GM12878 (cell line): Measurements from ENCODE around the gene DHDH. TPM values are rescaled to one million over a fixed set of nuclear protein-coding genes. Genes with fewer than 3 reads are reported as not detected.
A peak's percentile ranks its signal among the peaks of the same experiment; 100 is the strongest.

ENCODE experiments used
- ATAC-seq: fragments of 200-7000 bp; cut with Tn5 transposase; 3 replicates; pipeline ENCODE4 v1.9.1; 2020; ENCODE audit warnings: mild to moderate bottlenecking, moderate library complexity
- BruUV-seq: library from RNA; stranded (reverse); fragments of 400-500 nt; replicated peaks from 2 replicates; lab custom pipeline; 2021; lab: Mats Ljungman, UMichigan
- CTCF ChIA-PET: fragments of 300-600 bp; sonication (Branson Sonifier 250); formaldehyde crosslinking; extraction: SDS; loops from one replicate; lab custom pipeline; 2021; ENCODE audit warnings: inconsistent platforms; lab: Yijun Ruan, JAX
- POLR2A ChIA-PET: fragments of 350-600 bp; formaldehyde crosslinking; extraction: SDS; loops from one replicate; lab custom pipeline; 2021; ENCODE audit warnings: inconsistent platforms; lab: Charles Lee
- RAD21 ChIA-PET: fragments of 300-600 bp; sonication (Branson Sonifier 250); formaldehyde crosslinking; loops from one replicate; lab custom pipeline; 2023; ENCODE audit warnings: antibody characterized with exemption; ENCODE audit not compliant: unreplicated experiment; lab: Charles Lee
- SMC1A ChIA-PET: fragments of 300-600 bp; sonication (Branson Sonifier 250); formaldehyde crosslinking; loops from one replicate; lab custom pipeline; 2023; ENCODE audit not compliant: unreplicated experiment, uncharacterized antibody; lab: Charles Lee
- DNase-seq: peaks from one replicate; pipeline ENCODE4 v3.0.0-alpha.2; 2011; ENCODE audit warnings: low read depth, low spot score
- FAIRE-seq: peaks from 3 replicates; lab custom pipeline; 2011; peaks lifted over from hg19 to GRCh38; lab: Jason Lieb, UNC
- H2AFZ ChIP-seq: 2 replicates; pipeline ENCODE4 v1.6.0; 2011; ENCODE audit warnings: low read depth, low read length, control low read depth; ENCODE audit not compliant: control insufficient read depth
- H3K27ac ChIP-seq: 2 replicates; pipeline ENCODE4 v1.5.1; 2011; ENCODE audit warnings: control low read depth; ENCODE audit not compliant: control insufficient read depth, insufficient read depth
- H3K27me3 ChIP-seq, 2 experiments: replicated peaks in 1 of 2; 2 replicates each; pipeline versions ENCODE4 v1.6.0 to v1.6.1; 2011; ENCODE audit warnings: low read length in 1 of 2; ENCODE audit not compliant: control insufficient read depth in 2 of 2, insufficient read depth in 2 of 2
- H3K36me3 ChIP-seq, 2 experiments: 2 replicates each; pipeline ENCODE4 v1.5.1; 2011; ENCODE audit warnings: low read length in 1 of 2; ENCODE audit not compliant: control insufficient read depth in 2 of 2, insufficient read depth in 2 of 2
- H3K4me1 ChIP-seq: 2 replicates; pipeline ENCODE4 v1.6.1; 2011; ENCODE audit warnings: mild to moderate bottlenecking, low read length, moderate library complexity, mixed read lengths; ENCODE audit not compliant: control insufficient read depth, insufficient read depth
- H3K4me2 ChIP-seq: 2 replicates; pipeline ENCODE4 v1.6.0; 2011; ENCODE audit warnings: control low read depth; ENCODE audit not compliant: control insufficient read depth, insufficient read depth
- H3K4me3 ChIP-seq: fragments of 200-600 bp; sonication (generic); 2 replicates; pipeline ENCODE4 v1.5.1; 2016
- H3K79me2 ChIP-seq: 2 replicates; pipeline ENCODE4 v1.6.0; 2011; ENCODE audit warnings: low read length; ENCODE audit not compliant: control insufficient read depth, insufficient read depth
- H3K9ac ChIP-seq: 2 replicates; pipeline ENCODE4 v1.8.0; 2011; ENCODE audit warnings: low read length, control low read depth, mixed read lengths; ENCODE audit not compliant: control insufficient read depth, insufficient read depth
- H3K9me3 ChIP-seq: replicated peaks from 3 replicates; pipeline ENCODE4 v1.5.1; 2011; ENCODE audit warnings: mild to moderate bottlenecking, low read length; ENCODE audit not compliant: control insufficient read depth, insufficient read depth
- H4K20me1 ChIP-seq: 2 replicates; pipeline ENCODE4 v1.6.0; 2011; ENCODE audit not compliant: control insufficient read depth, insufficient read depth
- CBX5 ChIP-seq: sonication (generic); IDR thresholded peaks from 2 replicates; pipeline ENCODE4 v1.6.1; 2016; ENCODE audit warnings: low read depth, moderate library complexity, mild to moderate bottlenecking, inconsistent platforms
- EZH2 ChIP-seq: IDR thresholded peaks from 2 replicates; pipeline ENCODE4 v1.6.1; 2012; ENCODE audit warnings: low read depth, mild to moderate bottlenecking, control low read depth, inconsistent platforms, low read length, borderline replicate concordance; ENCODE audit not compliant: control insufficient read depth
- GABPA ChIP-seq: IDR thresholded peaks from 2 replicates; pipeline ENCODE4 v1.6.1; 2014; ENCODE audit warnings: antibody characterized with exemption, low read depth, mild to moderate bottlenecking, inconsistent platforms
- JUNB ChIP-seq: IDR thresholded peaks from 2 replicates; pipeline ENCODE4 v1.6.1; 2016; ENCODE audit warnings: antibody characterized with exemption, mild to moderate bottlenecking
- MYB ChIP-seq: fragments of 150-350 bp; IDR thresholded peaks from 2 replicates; pipeline ENCODE4 v1.6.1; 2014; ENCODE audit warnings: mild to moderate bottlenecking, low read depth, low read length, borderline replicate concordance
- NBN ChIP-seq: fragments of 450-650 bp; IDR thresholded peaks from 2 replicates; pipeline ENCODE4 v1.6.1; 2016
- NFYA ChIP-seq: IDR thresholded peaks from 2 replicates; pipeline ENCODE4 v1.6.1; 2011; ENCODE audit warnings: low read depth, mild to moderate bottlenecking, low read length, improper control_type of control experiment, borderline replicate concordance
- NKRF ChIP-seq: fragments of 450-650 bp; conservative IDR thresholded peaks from 2 replicates; pipeline ENCODE4 v1.6.1; 2017; ENCODE audit warnings: mild to moderate bottlenecking, moderate library complexity
- PAX5 ChIP-seq: IDR thresholded peaks from 2 replicates; pipeline ENCODE4 v1.6.1; 2011; ENCODE audit warnings: low read depth, low read length, borderline replicate concordance
- POU2F2 ChIP-seq: IDR thresholded peaks from 3 replicates; pipeline ENCODE4 v1.6.1; 2011; ENCODE audit warnings: low read depth, mild to moderate bottlenecking, low read length, borderline replicate concordance
- RAD21 ChIP-seq: IDR thresholded peaks from 2 replicates; pipeline ENCODE4 v1.6.1; 2011; ENCODE audit warnings: mild to moderate bottlenecking, low read depth, low read length, moderate library complexity; ENCODE audit not compliant: insufficient read depth
- STAT1 ChIP-seq: fragments of 450-650 bp; conservative IDR thresholded peaks from 2 replicates; pipeline ENCODE4 v1.6.1; 2014; ENCODE audit warnings: antibody characterized with exemption, mild to moderate bottlenecking
- USF1 ChIP-seq: IDR thresholded peaks from 2 replicates; pipeline ENCODE4 v1.6.1; 2011; ENCODE audit warnings: borderline replicate concordance, low read depth, mild to moderate bottlenecking, moderate library complexity, mixed read lengths, low read length; ENCODE audit not compliant: insufficient read depth; ENCODE audit errors: extremely low read length
- ZNF24 ChIP-seq: fragments of 450-650 bp; IDR thresholded peaks from 2 replicates; pipeline ENCODE4 v1.6.1; 2017; ENCODE audit warnings: antibody characterized with exemption, mild to moderate bottlenecking
- ZNF274 ChIP-seq: IDR thresholded peaks from one replicate; pipeline ENCODE4 v1.8.0; 2011; ENCODE audit not compliant: insufficient read length, insufficient read depth
- ZNF622 ChIP-seq: fragments of 450-650 bp; IDR thresholded peaks from 2 replicates; pipeline ENCODE4 v1.6.1; 2017; ENCODE audit warnings: mild to moderate bottlenecking, inconsistent platforms
- ZSCAN29 ChIP-seq: fragments of 450-650 bp; IDR thresholded peaks from 2 replicates; pipeline ENCODE4 v1.6.1; 2017; ENCODE audit warnings: mild to moderate bottlenecking, moderate library complexity
- WGBS: methylation state at CpG from one replicate; pipeline ENCODE4 v1.1.6; 2016; ENCODE audit warnings: low lambda C conversion rate; ENCODE audit not compliant: insufficient replicate concordance, insufficient coverage; ENCODE audit errors: missing lambda C conversion rate; 5-methylcytosine and 5-hydroxymethylcytosine counted together
- in situ Hi-C: fragments of 300-500 bp; cut with MboI; formaldehyde crosslinking; loops from 9 replicates; pipeline ENCODE4 v1.14.3; 2018; ENCODE audit warnings: mixed read lengths
- intact Hi-C: fragments of 100-400 bp; cut with micrococcal nuclease; formaldehyde crosslinking; loops from one replicate; pipeline ENCODE4 v1.14.2; 2022; ENCODE audit not compliant: unreplicated experiment
- polyA plus RNA-seq, 11 experiments: library from polyadenylated mRNA; depleted of rRNA in 4 of 11; unstranded in 6 of 11; stranded (reverse) in 5 of 11; fragments of >200 nt; fragmentation: Nextera tagmentation in 4 of 11; fragmentation: Illumina TruSeq in 1 of 11; extraction: Ambion mirVana in 4 of 11; extraction: Trizol in 1 of 11; gene quantifications; 1 replicate in 1 of 11; 2 replicates in 10 of 11; pipeline versions ENCODE4 v1.2.1 to v1.2.3, GENCODE V29; 2011 to 2016; ENCODE audit warnings: inconsistent platforms in 2 of 11, missing spikeins in 2 of 11, low read depth in 1 of 11
- total RNA-seq, 4 experiments: library from RNA; depleted of rRNA in 3 of 4; stranded (reverse); fragments of >200 nt in 3 of 4; fragmentation: Illumina TruSeq in 1 of 4; extraction: Trizol in 1 of 4; gene quantifications; 2 replicates each; pipeline versions ENCODE4 v1.2.1 to v1.2.3, GENCODE V29; 2013 to 2021
- TF ChIP-seq, protein P1 (sequence below): fragments of 450-650 bp; IDR thresholded peaks from 2 replicates; pipeline ENCODE4 v1.6.1; 2016; ENCODE audit warnings: mild to moderate bottlenecking, moderate library complexity, borderline replicate concordance

DHDH gene
- total and polyA plus RNA-seq, 10 of the 15 experiments (the other 5 are each of a cell fraction or from before 2014, with no cell fraction given): 0.13 to 0.21 (median 0.15) TPM; not detected in 7

- SMC1A ChIA-PET: interaction anchor here (0.8 to 2.9 kb wide), 18 partner anchors 9 to 295 kb away, joined by 3 to 22 read pairs (median 5); partner anchors contain the start of genes BAX, DHDH, GYS1 and HSD17B14
- WGBS: 18% methylated on average over 19 of the region's 19 CpGs
- RAD21 ChIA-PET: interaction anchor here (0.6 to 2.9 kb wide), 20 partner anchors 17 to 615 kb away, joined by 3 to 28 read pairs (median 4); partner anchors contain the start of genes CA11, GYS1, HSD17B14 and NUCB1
- H3K4me2 ChIP-seq: no peak overlapping the region
- H3K79me2 ChIP-seq: peaks cover 13% of the 10 kb centered on the region
- POLR2A ChIA-PET: interaction anchor here (0.5 to 1.4 kb wide), 12 partner anchors 8 to 325 kb away, joined by 3 to 11 read pairs (median 4); partner anchors contain the start of genes CA11, HSD17B14 and RUVBL2
- DNase-seq (no peak), ATAC-seq (peak; percentile 85), FAIRE-seq (peak; percentile 82)
- no peaks in the 10 kb centered on the region for H3K27me3 ChIP-seq
- H3K27ac ChIP-seq: 0 out of 2 replicates have a peak overlapping the region, but pooled peaks have one; percentile 13
- no peak overlapping the region for H3K9ac ChIP-seq
- no peaks in the 10 kb centered on the region for H4K20me1 ChIP-seq
- no peaks in the 10 kb centered on the region for H3K9me3 ChIP-seq
- CTCF ChIA-PET: interaction anchor here (0.6 to 6.1 kb wide), 34 partner anchors 8 to 326 kb away, joined by 3 to 113 read pairs (median 4); partner anchors contain the start of genes BAX, DHDH, GYS1 and HSD17B14
- in situ Hi-C loops: loop anchor here (5.0 kb wide), 1 partner anchor 174 kb away; no protein-coding TSS in a partner anchor
- no TSS peak for BruUV-seq
- no peak overlapping the region for H2AFZ ChIP-seq
- intact Hi-C loops: loop anchor here (1.0 to 2.0 kb wide), 3 partner anchors 128 to 182 kb away; no protein-coding TSS in a partner anchor
- H3K4me1 ChIP-seq: peaks cover 17% of the 10 kb centered on the region
- no peak overlapping the region for H3K4me3 ChIP-seq
- peaks cover 5 to 38% of the 10 kb centered on the region in 2 experiments for H3K36me3 ChIP-seq
- TF ChIP-seq USF1 (no peak), NFYA (no peak), POU2F2 (peak; percentile 68; the same call in 1 of the 3 replicates), PAX5 (no peak), JUNB (no peak), ZNF622 (no peak), NBN (no peak), CBX5 (no peak), GABPA (no peak), MYB (no peak), ZNF24 (no peak), ZNF274 (no peak), ZSCAN29 (no peak), STAT1 (no peak), RAD21 (peak; percentile 86), EZH2 (no peak), NKRF (no peak)
- TF ChIP-seq, protein P1, sequence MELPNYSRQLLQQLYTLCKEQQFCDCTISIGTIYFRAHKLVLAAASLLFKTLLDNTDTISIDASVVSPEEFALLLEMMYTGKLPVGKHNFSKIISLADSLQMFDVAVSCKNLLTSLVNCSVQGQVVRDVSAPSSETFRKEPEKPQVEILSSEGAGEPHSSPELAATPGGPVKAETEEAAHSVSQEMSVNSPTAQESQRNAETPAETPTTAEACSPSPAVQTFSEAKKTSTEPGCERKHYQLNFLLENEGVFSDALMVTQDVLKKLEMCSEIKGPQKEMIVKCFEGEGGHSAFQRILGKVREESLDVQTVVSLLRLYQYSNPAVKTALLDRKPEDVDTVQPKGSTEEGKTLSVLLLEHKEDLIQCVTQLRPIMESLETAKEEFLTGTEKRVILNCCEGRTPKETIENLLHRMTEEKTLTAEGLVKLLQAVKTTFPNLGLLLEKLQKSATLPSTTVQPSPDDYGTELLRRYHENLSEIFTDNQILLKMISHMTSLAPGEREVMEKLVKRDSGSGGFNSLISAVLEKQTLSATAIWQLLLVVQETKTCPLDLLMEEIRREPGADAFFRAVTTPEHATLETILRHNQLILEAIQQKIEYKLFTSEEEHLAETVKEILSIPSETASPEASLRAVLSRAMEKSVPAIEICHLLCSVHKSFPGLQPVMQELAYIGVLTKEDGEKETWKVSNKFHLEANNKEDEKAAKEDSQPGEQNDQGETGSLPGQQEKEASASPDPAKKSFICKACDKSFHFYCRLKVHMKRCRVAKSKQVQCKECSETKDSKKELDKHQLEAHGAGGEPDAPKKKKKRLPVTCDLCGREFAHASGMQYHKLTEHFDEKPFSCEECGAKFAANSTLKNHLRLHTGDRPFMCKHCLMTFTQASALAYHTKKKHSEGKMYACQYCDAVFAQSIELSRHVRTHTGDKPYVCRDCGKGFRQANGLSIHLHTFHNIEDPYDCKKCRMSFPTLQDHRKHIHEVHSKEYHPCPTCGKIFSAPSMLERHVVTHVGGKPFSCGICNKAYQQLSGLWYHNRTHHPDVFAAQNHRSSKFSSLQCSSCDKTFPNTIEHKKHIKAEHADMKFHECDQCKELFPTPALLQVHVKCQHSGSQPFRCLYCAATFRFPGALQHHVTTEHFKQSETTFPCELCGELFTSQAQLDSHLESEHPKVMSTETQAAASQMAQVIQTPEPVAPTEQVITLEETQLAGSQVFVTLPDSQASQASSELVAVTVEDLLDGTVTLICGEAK: no peak
Observed at GRCh38 chr19:48970923-48971395, 37.5 kb downstream of the DHDH start.
